Neuronal stem cell (in vitro differentiated cells): ENCODE results near the gene LRRC27.
A peak's percentile ranks its signal among the peaks of the same experiment; 100 is the strongest.

Experiments
- DNase-seq: peaks from one replicate; pipeline ENCODE4 v3.0.0-alpha.2; 2013; ENCODE audit warnings: low spot score
- H2AFZ ChIP-seq: one replicate; pipeline ENCODE4 v1.6.1; 2013; ENCODE audit warnings: mild to moderate bottlenecking, low read length, inconsistent platforms
- H2AK5ac ChIP-seq: 2 replicates; pipeline ENCODE4 v1.6.1; 2013; ENCODE audit warnings: low read depth, mild to moderate bottlenecking, inconsistent platforms, low read length, moderate library complexity, mixed read lengths
- H2BK120ac ChIP-seq: 2 replicates; pipeline ENCODE4 v1.6.1; 2013; ENCODE audit warnings: low read depth, mild to moderate bottlenecking, inconsistent platforms, low read length, moderate library complexity, mixed read lengths
- H2BK12ac ChIP-seq: one replicate; pipeline ENCODE4 v1.6.1; 2013; ENCODE audit warnings: low read length, inconsistent platforms
- H2BK15ac ChIP-seq: 2 replicates; pipeline ENCODE4 v1.6.1; 2013; ENCODE audit warnings: mild to moderate bottlenecking, low read length, inconsistent platforms, mixed read lengths
- H2BK5ac ChIP-seq: one replicate; pipeline ENCODE4 v1.6.1; 2013; ENCODE audit warnings: inconsistent platforms, mild to moderate bottlenecking, low read length, moderate library complexity
- H3K14ac ChIP-seq: one replicate; pipeline ENCODE4 v1.6.1; 2013; ENCODE audit warnings: low read length, inconsistent platforms
- H3K18ac ChIP-seq: 2 replicates; pipeline ENCODE4 v1.6.1; 2013; ENCODE audit warnings: low read length, inconsistent platforms
- H3K23ac ChIP-seq: 2 replicates; pipeline ENCODE4 v1.6.1; 2013; ENCODE audit warnings: low read depth, mild to moderate bottlenecking, mixed read lengths, low read length, inconsistent platforms; ENCODE audit not compliant: poor library complexity
- H3K27ac ChIP-seq: replicated peaks from 3 replicates; pipeline ENCODE4 v1.5.1; 2013; ENCODE audit warnings: low read length, inconsistent platforms
- H3K27me3 ChIP-seq, 3 experiments: 2 replicates each; pipeline ENCODE4 v1.6.1; 2013; ENCODE audit warnings: low read length in 3 of 3, mild to moderate bottlenecking in 2 of 3, inconsistent platforms in 1 of 3, low read depth in 1 of 3, mixed read lengths in 1 of 3, moderate library complexity in 1 of 3; ENCODE audit not compliant: control insufficient read depth in 3 of 3, insufficient read depth in 3 of 3
- H3K36me3 ChIP-seq, 2 donors: replicated peaks in 1 of 2; 2 replicates each; pipeline ENCODE4 v1.6.1; 2013; ENCODE audit warnings: low read length in 2 of 2; ENCODE audit not compliant: control insufficient read depth in 2 of 2, insufficient read depth in 2 of 2
- H3K4ac ChIP-seq: 2 replicates; pipeline ENCODE4 v1.6.1; 2013; ENCODE audit warnings: inconsistent platforms, mild to moderate bottlenecking, low read length, moderate library complexity
- H3K4me1 ChIP-seq, 2 donors: 1 replicate in 1 of 2; 2 replicates in 1 of 2; pipeline ENCODE4 v1.6.1; 2013; ENCODE audit warnings: low read length in 2 of 2, low read depth in 1 of 2; ENCODE audit not compliant: control insufficient read depth in 2 of 2, insufficient read depth in 1 of 2
- H3K4me2 ChIP-seq: one replicate; pipeline ENCODE4 v1.6.1; 2013; ENCODE audit warnings: mild to moderate bottlenecking, low read length, inconsistent platforms; ENCODE audit not compliant: insufficient read depth, poor library complexity, severe bottlenecking
- H3K4me3 ChIP-seq, 2 donors: 2 replicates each; pipeline ENCODE4 v1.5.1; 2013; ENCODE audit warnings: low read length in 2 of 2, mild to moderate bottlenecking in 2 of 2, inconsistent platforms in 1 of 2, moderate library complexity in 1 of 2
- H3K79me1 ChIP-seq: one replicate; pipeline ENCODE4 v1.6.1; 2013; ENCODE audit warnings: low read depth, mild to moderate bottlenecking, inconsistent platforms, low read length, moderate library complexity
- H3K9ac ChIP-seq: one replicate; pipeline ENCODE4 v1.6.1; 2013; ENCODE audit warnings: mild to moderate bottlenecking, low read depth, low read length, inconsistent platforms; ENCODE audit not compliant: poor library complexity
- H3K9me3 ChIP-seq, 2 donors: replicated peaks in 1 of 2; 2 replicates each; pipeline versions ENCODE3 to v1.6.1; 2013; ENCODE audit warnings: low read length in 2 of 2, mild to moderate bottlenecking in 2 of 2, inconsistent platforms in 1 of 2, low read depth in 1 of 2, mixed read lengths in 1 of 2, moderate library complexity in 1 of 2; ENCODE audit not compliant: control insufficient read depth in 2 of 2, insufficient read depth in 1 of 2
- H4K8ac ChIP-seq: one replicate; pipeline ENCODE4 v1.6.1; 2013; ENCODE audit warnings: low read depth, mild to moderate bottlenecking, inconsistent platforms, low read length, moderate library complexity
- H4K91ac ChIP-seq: one replicate; pipeline ENCODE4 v1.6.1; 2013; ENCODE audit warnings: low read length, low read depth, mild to moderate bottlenecking, inconsistent platforms; ENCODE audit not compliant: poor library complexity
- WGBS, 2 donors: extraction: QIAGEN DNeasy Blood & Tissue Kit; methylation state at CpG; one replicate each; pipeline ENCODE4 v1.1.7; 2013; ENCODE audit warnings: missing lambda C conversion rate in 2 of 2, mixed read lengths in 1 of 2; ENCODE audit not compliant: insufficient read length in 2 of 2, insufficient replicate concordance in 1 of 2; ENCODE audit errors: extremely low coverage in 2 of 2; 5-methylcytosine and 5-hydroxymethylcytosine counted together

LRRC27 gene

DNA sequence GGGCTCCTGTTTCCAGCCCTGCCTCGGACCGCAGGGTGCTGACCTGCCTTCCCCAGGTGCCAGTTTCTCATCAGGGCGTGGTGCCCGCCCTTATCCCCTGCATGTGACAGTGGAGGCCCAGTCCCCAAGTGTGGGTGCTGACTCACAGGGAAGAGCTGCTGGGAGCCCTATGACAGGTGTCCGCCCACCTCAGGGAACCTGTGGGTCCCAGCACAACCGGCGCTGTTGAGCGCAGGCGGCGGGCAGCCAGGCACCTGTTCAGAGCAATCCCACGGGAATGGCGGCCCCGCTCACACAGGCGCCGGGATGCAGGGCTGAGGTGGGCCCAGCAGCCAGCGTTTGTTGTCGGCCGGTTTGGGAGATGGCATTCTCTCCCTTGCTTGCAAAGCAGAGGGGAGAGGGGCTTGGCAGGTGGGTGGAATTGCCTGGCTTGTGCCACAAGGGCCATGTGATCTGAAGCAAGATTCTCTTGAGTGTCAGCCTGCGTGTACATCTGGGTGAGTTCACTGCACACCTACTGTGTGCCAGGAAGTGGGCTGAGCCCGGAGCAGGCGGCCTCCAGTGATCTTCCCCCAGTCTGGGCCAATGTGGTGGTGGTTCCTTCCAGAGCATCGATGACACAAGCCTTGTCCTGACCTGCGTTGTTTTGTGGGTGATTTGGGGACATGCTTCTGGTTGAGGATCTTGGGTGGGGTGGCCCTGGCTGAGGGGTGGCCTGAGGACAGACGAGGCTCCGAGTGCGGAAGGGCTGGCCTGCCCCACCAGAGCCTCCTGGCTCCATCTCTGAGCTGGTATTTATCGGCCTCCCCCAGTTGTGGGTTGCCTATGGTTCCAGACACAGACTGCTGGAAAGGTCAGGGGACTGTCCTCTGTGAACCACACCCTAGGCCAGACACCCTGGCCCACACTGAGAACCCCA is 67.4 kb downstream of the LRRC27 start:
- Histone ChIP-seq H3K9ac (no peak overlapping the region), H2BK5ac (no peak overlapping the region), H2BK15ac (no peak overlapping the region), H3K23ac (peak overlapping the region; percentile 1), H2BK120ac (no peak overlapping the region), H3K27ac (no peak overlapping the region), H3K4me1 (peaks cover 8 to 11% of the 10 kb centered on the region in 2 donors), H2AK5ac (peak overlapping the region; percentile 80), H3K4me3 (no peak overlapping the region), H4K8ac (no peak overlapping the region), H3K79me1 (peaks cover 1% of the 10 kb centered on the region), H2BK12ac (no peak overlapping the region), H4K91ac (no peak overlapping the region), H3K9me3 (no peaks in the 10 kb centered on the region), H3K14ac (no peak overlapping the region), H3K27me3 (peaks cover 0 to 23% (median 0%) of the 10 kb centered on the region in 3 experiments), H3K18ac (peak overlapping the region; percentile 52), H2AFZ (no peak overlapping the region), H3K36me3 (no peaks in the 10 kb centered on the region), H3K4me2 (no peak overlapping the region), H3K4ac (no peak overlapping the region)
- no CpG with 5 or more reads among the region's 27 CpGs for WGBS, 2 donors
- no peak for DNase-seq

DNA sequence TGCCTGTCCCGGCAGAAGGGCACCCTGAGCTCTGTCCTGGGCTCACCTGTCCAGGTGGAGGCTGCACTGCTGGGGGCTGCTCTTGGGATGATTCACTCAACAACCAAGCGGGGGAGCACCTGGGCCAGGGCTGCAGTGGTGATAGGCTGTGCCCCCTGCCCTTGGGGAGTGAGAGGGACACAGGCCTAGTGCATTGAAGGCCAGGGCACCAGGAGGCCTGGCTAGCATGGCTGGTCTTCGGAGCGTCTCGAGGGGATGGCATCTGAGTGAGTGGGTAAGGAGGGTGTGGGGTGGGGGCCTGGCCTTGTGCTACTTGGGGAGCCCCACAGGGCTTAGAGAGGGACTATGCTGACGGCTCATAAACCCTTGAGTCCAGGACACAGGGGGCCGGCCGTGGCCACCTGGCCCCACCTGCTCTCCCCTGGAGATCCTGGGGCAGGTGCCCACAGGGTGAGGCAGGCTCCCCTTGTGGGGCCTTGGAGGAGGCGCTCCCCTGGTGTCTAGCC is 68.1 kb downstream of the LRRC27 start:
- Histone ChIP-seq H3K36me3 (no peaks in the 10 kb centered on the region), H3K4me2 (no peak overlapping the region), H4K91ac (no peak overlapping the region), H2AK5ac (peak overlapping the region; percentile 63), H3K4me1 (peaks cover 8 to 11% of the 10 kb centered on the region in 2 donors), H2BK15ac (peak overlapping the region; percentile 45), H3K27ac (no peak overlapping the region), H3K4me3 (no peak overlapping the region), H3K23ac (no peak overlapping the region), H2AFZ (no peak overlapping the region), H3K79me1 (peaks cover 1% of the 10 kb centered on the region), H2BK12ac (no peak overlapping the region), H3K9me3 (no peaks in the 10 kb centered on the region), H4K8ac (no peak overlapping the region), H2BK5ac (peak overlapping the region; percentile 75), H3K27me3 (peaks cover 0 to 19% (median 0%) of the 10 kb centered on the region in 3 experiments), H3K14ac (no peak overlapping the region), H3K4ac (peak overlapping the region; percentile 66), H2BK120ac (no peak overlapping the region), H3K9ac (peak overlapping the region; percentile 60), H3K18ac (peak overlapping the region; percentile 83)
- no peak for DNase-seq
- no CpG with 5 or more reads among the region's 9 CpGs for WGBS, 2 donors

DNA sequence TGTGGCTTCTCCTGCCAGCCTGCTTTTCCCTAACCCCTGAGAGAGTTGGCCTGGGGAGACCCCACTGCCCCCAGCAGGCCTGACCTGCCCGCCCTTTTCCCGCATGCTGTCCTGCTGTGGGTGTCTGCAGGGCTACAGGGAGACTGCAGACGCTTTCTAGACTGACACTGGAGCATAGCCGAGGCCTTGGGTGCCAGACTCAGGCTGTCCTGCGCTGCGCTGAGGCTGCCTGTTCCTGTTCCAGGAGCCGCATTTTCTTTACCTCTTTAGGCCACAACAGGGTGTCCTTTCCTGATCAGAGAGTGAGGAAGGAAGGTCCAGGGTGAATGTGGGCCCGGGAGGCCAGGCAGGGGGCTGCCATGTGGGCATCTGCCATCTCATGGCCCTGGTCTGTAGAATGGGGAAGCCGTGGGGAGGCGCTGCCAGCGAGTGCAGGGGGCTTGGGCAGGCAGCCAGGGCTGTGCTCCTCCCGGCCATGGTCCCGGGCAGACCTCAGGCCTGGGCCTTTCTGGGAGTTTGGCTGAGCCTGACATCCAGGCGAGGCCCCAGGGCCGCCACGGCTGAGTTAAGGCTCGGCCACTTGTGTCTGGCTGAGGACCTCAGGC is 68.7 kb downstream of the LRRC27 start:
- H3K9ac ChIP-seq: peak overlapping the region; percentile 60
- H3K36me3 ChIP-seq: peaks cover 0 to 4% of the 10 kb centered on the region in 2 donors
- peak overlapping the region; percentile 75 for H2BK5ac ChIP-seq
- H3K27me3 ChIP-seq: peaks cover 0 to 14% (median 0%) of the 10 kb centered on the region in 3 experiments
- H2AFZ ChIP-seq: no peak overlapping the region
- no CpG with 5 or more reads among the region's 17 CpGs for WGBS, 2 donors
- no peak overlapping the region for H3K4me3 ChIP-seq
- H3K14ac ChIP-seq: peak overlapping the region; percentile 56
- H2BK15ac ChIP-seq: peak overlapping the region; percentile 67
- peak overlapping the region; percentile 66 for H3K4ac ChIP-seq
- H3K18ac ChIP-seq: peak overlapping the region; percentile 83
- H2BK120ac ChIP-seq: no peak overlapping the region
- no peak overlapping the region for H2BK12ac ChIP-seq
- H3K23ac ChIP-seq: no peak overlapping the region
- H3K4me1 ChIP-seq: peaks cover 8 to 9% of the 10 kb centered on the region in 2 donors
- H3K9me3 ChIP-seq: no peaks in the 10 kb centered on the region
- no peak for DNase-seq
- H3K27ac ChIP-seq: no peak overlapping the region
- no peak overlapping the region for H3K4me2 ChIP-seq
- peak overlapping the region; percentile 47 for H4K91ac ChIP-seq
- H2AK5ac ChIP-seq: peak overlapping the region; percentile 63
- H4K8ac ChIP-seq: no peak overlapping the region
- H3K79me1 ChIP-seq: peaks cover 1% of the 10 kb centered on the region
